ENCODE measurements around the gene PCDH15. TPM values are rescaled to one million over a fixed set of nuclear protein-coding genes. Genes with fewer than 3 reads are reported as not detected.

The PCDH15 gene
- total RNA-seq, 2 experiments from 2014 or later: not detected

- no peak for DNase-seq
- H3K4me1 Mint-ChIP-seq: no peaks in the 10 kb centered on the region
- no peaks in the 10 kb centered on the region for H3K36me3 Mint-ChIP-seq (ENCODE audit: low read depth)
- H3K27ac Mint-ChIP-seq: no peak overlapping the region
- intact Hi-C loops (cut with DNase I, micrococcal nuclease): no loop called here
- H3K4me3 Mint-ChIP-seq: no peak overlapping the region
- POLR2A ChIA-PET: no interaction called here
- CTCF ChIA-PET: no interaction called here
- ATAC-seq: no peak
- H3K27me3 Mint-ChIP-seq: no peaks in the 10 kb centered on the region
- H3K9me3 Mint-ChIP-seq (ENCODE audit: low read depth): peaks cover 4% of the 10 kb centered on the region
Measured at GRCh38 chr10:54096892-54097291, 704.1 kb downstream of the PCDH15 start.

- no peaks in the 10 kb centered on the region for H3K4me1 Mint-ChIP-seq
- intact Hi-C loops (cut with DNase I, micrococcal nuclease): no loop called here
Measured at GRCh38 chr10:54094321-54094720, 706.7 kb downstream of the PCDH15 start.

GRCh38 chr10:54091237-54091636, 709.8 kb downstream of the PCDH15 start:
- H3K4me1 Mint-ChIP-seq: no peaks in the 10 kb centered on the region
- no peaks in the 10 kb centered on the region for H3K27me3 Mint-ChIP-seq
- H3K27ac Mint-ChIP-seq: no peak overlapping the region
- DNase-seq: no peak
- no peak for ATAC-seq
- ChIA-PET CTCF (no interaction called here), POLR2A (no interaction called here)
- H3K9me3 Mint-ChIP-seq (ENCODE audit: low read depth): peaks cover 6% of the 10 kb centered on the region
- no peak overlapping the region for H3K4me3 Mint-ChIP-seq
- intact Hi-C loops (cut with DNase I, micrococcal nuclease): no loop called here
- no peaks in the 10 kb centered on the region for H3K36me3 Mint-ChIP-seq (ENCODE audit: low read depth)

More at GRCh38 chr10:54094321-54094720, 706.7 kb downstream of the PCDH15 start:
- peaks cover 2% of the 10 kb centered on the region for H3K9me3 Mint-ChIP-seq (ENCODE audit: low read depth)
- CTCF ChIA-PET: no interaction called here
- H3K27ac Mint-ChIP-seq: no peak overlapping the region
- H3K27me3 Mint-ChIP-seq: no peaks in the 10 kb centered on the region
- no peak overlapping the region for H3K4me3 Mint-ChIP-seq
- ATAC-seq (no peak), DNase-seq (no peak)
- POLR2A ChIA-PET: no interaction called here
- no peaks in the 10 kb centered on the region for H3K36me3 Mint-ChIP-seq (ENCODE audit: low read depth)

DNA sequence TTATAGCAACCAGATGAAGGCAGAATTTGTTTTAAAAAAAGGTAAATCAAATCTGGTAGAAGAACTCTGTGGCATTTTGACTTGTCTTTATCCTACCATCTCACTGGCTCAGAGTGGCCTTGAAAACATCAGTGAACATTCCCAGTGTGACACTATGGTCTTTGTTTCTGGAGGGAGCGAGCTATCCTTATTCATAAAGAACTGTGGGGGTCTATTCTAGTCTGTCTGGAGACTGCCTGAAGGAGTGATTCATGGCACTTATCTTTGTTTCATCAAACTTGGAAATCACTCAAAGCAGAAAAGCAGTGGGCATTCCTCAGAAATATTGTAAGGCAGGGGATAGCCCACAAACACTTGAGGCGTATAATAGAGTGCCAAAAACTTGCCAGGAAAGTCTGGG, 719.1 kb downstream of the PCDH15 start:
- Mint-ChIP-seq H3K9me3 (ENCODE audit: low read depth) (no peaks in the 10 kb centered on the region), H3K36me3 (ENCODE audit: low read depth) (no peaks in the 10 kb centered on the region), H3K4me1 (no peaks in the 10 kb centered on the region), H3K4me3 (no peak overlapping the region), H3K27me3 (no peaks in the 10 kb centered on the region), H3K27ac (no peak overlapping the region)
- DNase-seq (no peak), ATAC-seq (no peak)
- CTCF ChIA-PET: no interaction called here
- POLR2A ChIA-PET: no interaction called here
- intact Hi-C loops (cut with DNase I, micrococcal nuclease): no loop called here

DNA sequence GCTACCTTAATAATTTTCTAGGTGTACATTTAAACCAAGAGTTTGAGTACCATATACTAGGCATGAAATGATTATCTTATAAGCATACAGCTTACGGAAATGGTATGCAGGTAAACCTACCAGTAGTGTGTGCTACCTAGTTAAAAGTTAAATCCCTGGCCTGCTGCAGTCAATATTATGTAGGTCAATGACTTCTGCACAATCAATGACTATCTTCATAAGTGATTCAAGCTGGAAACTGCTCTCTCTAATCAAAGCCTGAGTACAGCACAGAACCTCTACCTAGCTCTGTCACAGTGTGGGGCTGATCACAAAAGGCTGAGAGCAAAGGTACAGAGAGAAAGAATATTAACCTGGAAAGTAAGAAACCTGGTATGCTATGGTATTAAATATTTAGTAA, 733.7 kb downstream of the PCDH15 start:
- DNase-seq (no peak), ATAC-seq (no peak)
- POLR2A ChIA-PET: no interaction called here
- CTCF ChIA-PET: interaction anchor here (1.1 kb wide), 1 partner anchor 13 kb away, joined by 3 read pairs; no protein-coding TSS in a partner anchor
- intact Hi-C loops (cut with DNase I, micrococcal nuclease): no loop called here
- no peaks in the 10 kb centered on the region for H3K36me3 Mint-ChIP-seq (ENCODE audit: low read depth)
- no peak overlapping the region for H3K27ac Mint-ChIP-seq
- H3K27me3 Mint-ChIP-seq: no peaks in the 10 kb centered on the region
- no peaks in the 10 kb centered on the region for H3K9me3 Mint-ChIP-seq (ENCODE audit: low read depth)
- no peaks in the 10 kb centered on the region for H3K4me1 Mint-ChIP-seq
- no peak overlapping the region for H3K4me3 Mint-ChIP-seq

GRCh38 chr10:54066646-54067045, 734.4 kb downstream of the PCDH15 start:
- H3K27me3 Mint-ChIP-seq: no peaks in the 10 kb centered on the region
- H3K4me1 Mint-ChIP-seq: no peaks in the 10 kb centered on the region
- intact Hi-C loops (cut with DNase I, micrococcal nuclease): no loop called here
- no peak for DNase-seq
- CTCF ChIA-PET: interaction anchor here (1.1 kb wide), 1 partner anchor 12 kb away, joined by 3 read pairs; no protein-coding TSS in a partner anchor
- no peaks in the 10 kb centered on the region for H3K9me3 Mint-ChIP-seq (ENCODE audit: low read depth)
- no peak overlapping the region for H3K27ac Mint-ChIP-seq
- ATAC-seq: no peak
- H3K4me3 Mint-ChIP-seq: no peak overlapping the region
- POLR2A ChIA-PET: no interaction called here
- no peaks in the 10 kb centered on the region for H3K36me3 Mint-ChIP-seq (ENCODE audit: low read depth)

GRCh38 chr10:54065106-54065505, 735.9 kb downstream of the PCDH15 start:
- Mint-ChIP-seq H3K27ac (no peak overlapping the region), H3K9me3 (ENCODE audit: low read depth) (no peaks in the 10 kb centered on the region), H3K4me1 (no peaks in the 10 kb centered on the region), H3K36me3 (ENCODE audit: low read depth) (no peaks in the 10 kb centered on the region), H3K4me3 (no peak overlapping the region), H3K27me3 (no peaks in the 10 kb centered on the region)
- ChIA-PET POLR2A (no interaction called here), CTCF (no interaction called here)
- DNase-seq: no peak
- intact Hi-C loops (cut with DNase I, micrococcal nuclease): no loop called here
- no peak for ATAC-seq

DNA sequence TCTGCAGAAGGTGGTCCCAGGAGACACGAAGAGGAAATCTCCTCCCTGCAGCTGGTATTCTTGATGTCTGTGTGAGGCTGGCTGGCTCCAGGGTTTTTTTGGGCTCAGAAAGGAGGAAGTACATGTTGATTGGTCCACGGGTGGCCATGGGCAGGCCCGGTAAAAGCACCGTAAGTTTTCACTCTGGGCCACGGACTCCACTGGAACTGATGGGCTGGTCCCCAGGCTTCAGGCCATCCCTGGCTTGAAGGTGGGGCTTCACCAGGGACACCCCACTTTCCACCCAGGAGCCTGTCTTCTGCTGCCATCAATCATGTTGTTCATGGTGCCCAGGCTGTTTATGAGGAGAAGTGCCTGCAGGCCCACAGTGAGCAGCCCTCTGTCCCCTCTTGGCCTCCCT, 736.8 kb downstream of the PCDH15 start:
- no peaks in the 10 kb centered on the region for H3K27me3 Mint-ChIP-seq
- POLR2A ChIA-PET: no interaction called here
- no peak for DNase-seq
- no peak overlapping the region for H3K27ac Mint-ChIP-seq
- H3K9me3 Mint-ChIP-seq (ENCODE audit: low read depth): no peaks in the 10 kb centered on the region
- H3K4me1 Mint-ChIP-seq: no peaks in the 10 kb centered on the region
- intact Hi-C loops (cut with DNase I, micrococcal nuclease): no loop called here
- H3K4me3 Mint-ChIP-seq: no peak overlapping the region
- CTCF ChIA-PET: no interaction called here
- ATAC-seq: no peak
- no peaks in the 10 kb centered on the region for H3K36me3 Mint-ChIP-seq (ENCODE audit: low read depth)

- Mint-ChIP-seq H3K36me3 (ENCODE audit: low read depth) (no peaks in the 10 kb centered on the region), H3K27me3 (no peaks in the 10 kb centered on the region), H3K9me3 (ENCODE audit: low read depth) (peaks cover 2% of the 10 kb centered on the region), H3K4me3 (no peak overlapping the region), H3K27ac (no peak overlapping the region), H3K4me1 (no peaks in the 10 kb centered on the region)
- ATAC-seq (no peak), DNase-seq (no peak)
- ChIA-PET CTCF (no interaction called here), POLR2A (no interaction called here)
- intact Hi-C loops (cut with DNase I, micrococcal nuclease): no loop called here
Measured at GRCh38 chr10:54063514-54063913, 737.5 kb downstream of the PCDH15 start.

DNA sequence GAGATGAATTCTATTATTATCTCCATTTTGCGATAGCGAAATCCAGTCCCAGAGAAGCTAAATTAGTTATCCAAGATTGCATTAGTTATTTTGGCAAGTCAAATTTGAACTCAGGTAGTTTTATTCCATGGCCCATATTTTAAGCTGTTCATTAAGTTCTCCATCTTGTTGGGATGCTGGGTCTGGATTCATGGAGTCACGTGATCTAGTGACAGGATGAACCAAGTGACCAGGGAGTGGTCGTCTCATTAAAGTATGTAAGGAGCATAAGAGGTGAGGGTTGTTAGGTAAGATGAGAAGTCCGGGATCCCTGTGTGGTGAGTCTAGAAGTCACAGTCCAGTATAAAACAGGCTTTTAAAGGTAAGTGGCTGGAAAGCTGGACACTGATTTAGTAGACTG, 740.5 kb downstream of the PCDH15 start:
- ATAC-seq (no peak), DNase-seq (no peak)
- no peaks in the 10 kb centered on the region for H3K4me1 Mint-ChIP-seq
- H3K36me3 Mint-ChIP-seq (ENCODE audit: low read depth): no peaks in the 10 kb centered on the region
- no peak overlapping the region for H3K27ac Mint-ChIP-seq
- peaks cover 10% of the 10 kb centered on the region for H3K9me3 Mint-ChIP-seq (ENCODE audit: low read depth)
- H3K4me3 Mint-ChIP-seq: no peak overlapping the region
- ChIA-PET POLR2A (no interaction called here), CTCF (no interaction called here)
- no peaks in the 10 kb centered on the region for H3K27me3 Mint-ChIP-seq
- intact Hi-C loops (cut with DNase I, micrococcal nuclease): no loop called here

- no peaks in the 10 kb centered on the region for H3K36me3 Mint-ChIP-seq (ENCODE audit: low read depth)
- POLR2A ChIA-PET: no interaction called here
Measured at GRCh38 chr10:54057357-54057756, 743.7 kb downstream of the PCDH15 start.

DNA sequence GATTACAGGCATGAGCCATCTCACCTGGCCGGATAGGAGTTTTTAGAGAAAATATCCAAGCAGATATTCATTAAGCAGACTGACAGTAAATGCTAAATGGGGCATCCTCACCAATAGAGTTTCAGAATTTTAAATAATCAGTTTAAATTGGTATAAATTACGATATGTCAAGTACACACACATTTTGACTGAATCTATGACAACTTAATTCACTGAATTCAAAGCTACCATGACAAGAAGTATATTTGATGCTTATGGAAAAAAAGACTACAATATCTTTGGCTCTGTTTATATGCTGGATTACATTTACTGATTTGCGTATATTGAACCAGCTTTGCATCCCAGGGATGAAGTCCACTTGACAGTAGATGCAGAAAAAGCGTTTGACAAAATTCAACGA, 774.7 kb downstream of the PCDH15 start:
- POLR2A ChIA-PET: no interaction called here
- H3K27me3 Mint-ChIP-seq: no peaks in the 10 kb centered on the region

More at GRCh38 chr10:54057357-54057756, 743.7 kb downstream of the PCDH15 start:
- no peak overlapping the region for H3K27ac Mint-ChIP-seq
- H3K9me3 Mint-ChIP-seq (ENCODE audit: low read depth): peaks cover 15% of the 10 kb centered on the region
- H3K27me3 Mint-ChIP-seq: no peaks in the 10 kb centered on the region
- H3K4me1 Mint-ChIP-seq: no peaks in the 10 kb centered on the region
- H3K4me3 Mint-ChIP-seq: no peak overlapping the region
- DNase-seq: no peak
- CTCF ChIA-PET: no interaction called here
- ATAC-seq: no peak
- intact Hi-C loops (cut with DNase I, micrococcal nuclease): no loop called here

GRCh38 chr10:54011117-54011516, 789.9 kb downstream of the PCDH15 start:
- ChIA-PET POLR2A (no interaction called here), CTCF (interaction anchor here (0.6 kb wide), 1 partner anchor 912 kb away, joined by 3 read pairs; no protein-coding TSS in a partner anchor)
- H3K27me3 Mint-ChIP-seq: no peaks in the 10 kb centered on the region
- ATAC-seq: no peak
- no peak overlapping the region for H3K27ac Mint-ChIP-seq
- intact Hi-C loops (cut with DNase I, micrococcal nuclease): no loop called here
- no peak for DNase-seq
- peaks cover 13% of the 10 kb centered on the region for H3K9me3 Mint-ChIP-seq (ENCODE audit: low read depth)
- no peaks in the 10 kb centered on the region for H3K4me1 Mint-ChIP-seq
- no peak overlapping the region for H3K4me3 Mint-ChIP-seq
- no peaks in the 10 kb centered on the region for H3K36me3 Mint-ChIP-seq (ENCODE audit: low read depth)

More for the DNA sequence above, 774.7 kb downstream of the PCDH15 start:
- intact Hi-C loops (cut with DNase I, micrococcal nuclease): no loop called here
- H3K9me3 Mint-ChIP-seq (ENCODE audit: low read depth): peaks cover 2% of the 10 kb centered on the region
- no peak for ATAC-seq
- no peaks in the 10 kb centered on the region for H3K36me3 Mint-ChIP-seq (ENCODE audit: low read depth)
- no peak for DNase-seq
- CTCF ChIA-PET: no interaction called here
- no peak overlapping the region for H3K27ac Mint-ChIP-seq
- H3K4me3 Mint-ChIP-seq: no peak overlapping the region
- no peaks in the 10 kb centered on the region for H3K4me1 Mint-ChIP-seq

Data from activated CD4-positive, alpha-beta T cell treated with anti-CD3 and anti-CD28 coated beads for 36 hours (primary cell).